ENCODE data around the gene MZT1.
"Not testable (repeated sequence)": the region's sequence is repeated elsewhere in the genome, so short reads cannot be mapped to it uniquely, and the experiment has no call there.

Gene MZT1

GRCh38 chr13:72727417-72728289, at the start of gene MZT1, which contains the start of gene BORA:
TSS of gene MZT1 (minus strand) at chr13:72727629. CDS start at chr13:72727602, 27 bp downstream.
TSS of gene BORA (plus strand) at chr13:72727923. CDS start at chr13:72728941, 1,018 bp downstream.
- DNase-seq (ENCODE audit: low read depth in 2 of 2, low spot score in 1 of 2) = peak; percentile 88 to 89

- DNase-seq (ENCODE audit: low read depth in 2 of 2, low spot score in 1 of 2) = no peak
Measured at GRCh38 chr13:72774019-72774418, 46.6 kb upstream of the MZT1 start.

GRCh38 chr13:72763411-72763810, 36.0 kb upstream of the MZT1 start:
- DNase-seq (ENCODE audit: low read depth in 2 of 2, low spot score in 1 of 2) = no peak

- no peak for DNase-seq (ENCODE audit: low read depth in 2 of 2, low spot score in 1 of 2)
Measured at GRCh38 chr13:72760189-72760588, 32.8 kb upstream of the MZT1 start.

GRCh38 chr13:72757792-72758535, 30.5 kb upstream of the MZT1 start:
- DNase-seq (ENCODE audit: low read depth in 2 of 2, low spot score in 1 of 2) = no peak

- no peak for DNase-seq (ENCODE audit: low read depth in 2 of 2, low spot score in 1 of 2)
Measured at GRCh38 chr13:72754111-72754510, 26.7 kb upstream of the MZT1 start.

GRCh38 chr13:72751220-72751619, 23.8 kb upstream of the MZT1 start:
- no peak for DNase-seq (ENCODE audit: low read depth in 2 of 2, low spot score in 1 of 2)

- DNase-seq (ENCODE audit: low read depth in 2 of 2, low spot score in 1 of 2) = no peak
Measured at GRCh38 chr13:72745260-72745659, 17.8 kb upstream of the MZT1 start.

GRCh38 chr13:72740015-72740414, 12.6 kb upstream of the MZT1 start:
- no peak for DNase-seq (ENCODE audit: low read depth in 2 of 2, low spot score in 1 of 2)

- no peak for DNase-seq (ENCODE audit: low read depth in 2 of 2, low spot score in 1 of 2)
Measured at GRCh38 chr13:72737033-72737432, 9.6 kb upstream of the MZT1 start.

- no peak for DNase-seq (ENCODE audit: low read depth in 2 of 2, low spot score in 1 of 2)
Measured at GRCh38 chr13:72728290-72728605, 819 bp upstream of the MZT1 start.

GRCh38 chr13:72726726-72727416, 558 bp downstream of the MZT1 start:
- DNase-seq (ENCODE audit: low read depth in 2 of 2, low spot score in 1 of 2) = peak; percentile 0 to 15

- not testable (repeated sequence) for DNase-seq (ENCODE audit: low read depth in 2 of 2, low spot score in 1 of 2)
Measured at GRCh38 chr13:72726185-72726584, 1.2 kb downstream of the MZT1 start.

- DNase-seq (ENCODE audit: low read depth in 2 of 2, low spot score in 1 of 2) = no peak
Measured at GRCh38 chr13:72716776-72717175, 10.7 kb downstream of the MZT1 start.

GRCh38 chr13:72700509-72700908, 26.9 kb downstream of the MZT1 start:
- DNase-seq (ENCODE audit: low read depth in 2 of 2, low spot score in 1 of 2) = no peak

GRCh38 chr13:72698164-72698563, 29.3 kb downstream of the MZT1 start:
- DNase-seq (ENCODE audit: low read depth in 2 of 2, low spot score in 1 of 2) = no peak

GRCh38 chr13:72696579-72696978, 30.9 kb downstream of the MZT1 start:
- no peak for DNase-seq (ENCODE audit: low read depth in 2 of 2, low spot score in 1 of 2)

GRCh38 chr13:72694314-72694713, 33.1 kb downstream of the MZT1 start:
- DNase-seq (ENCODE audit: low read depth in 2 of 2, low spot score in 1 of 2) = no peak

GRCh38 chr13:72693832-72694231, 33.6 kb downstream of the MZT1 start:
- no peak for DNase-seq (ENCODE audit: low read depth in 2 of 2, low spot score in 1 of 2)

GRCh38 chr13:72692884-72693514, 34.4 kb downstream of the MZT1 start:
- DNase-seq (ENCODE audit: low read depth in 2 of 2, low spot score in 1 of 2) = no peak

- no peak for DNase-seq (ENCODE audit: low read depth in 2 of 2, low spot score in 1 of 2)
Measured at GRCh38 chr13:72689181-72689696, 38.2 kb downstream of the MZT1 start.

Data from stimulated activated CD8-positive, alpha-beta memory T cell treated with anti-CD3 and anti-CD28 coated beads, Interleukin-4, amount 100 ng/mL, for 1 hour (primary cell).